ENCODE data around the gene DRAXIN.

- TF ChIP-seq CTCF (IDR thresholded peaks at IDR 0.05) (no peak), POLR2A (IDR thresholded peaks at IDR 0.05) (no peak)
Measured at GRCh38 chr1:11671544-11672286, 19.8 kb upstream of the DRAXIN start.

Measured in heart left ventricle (tissue), 13 donors.